GM19238 (cell line): ENCODE measurements around the gene ESYT2.
A peak's percentile ranks its signal among the peaks of the same experiment; 100 is the strongest.
"Not testable (repeated sequence)": the region's sequence is repeated elsewhere in the genome, so short reads cannot be mapped to it uniquely, and the experiment has no call there.

ENCODE experiments used
- DNase-seq: peaks from one replicate; pipeline ENCODE4 v3.0.0; 2011; ENCODE audit warnings: low spot score; ENCODE audit not compliant: insufficient read length

Gene ESYT2

DNA sequence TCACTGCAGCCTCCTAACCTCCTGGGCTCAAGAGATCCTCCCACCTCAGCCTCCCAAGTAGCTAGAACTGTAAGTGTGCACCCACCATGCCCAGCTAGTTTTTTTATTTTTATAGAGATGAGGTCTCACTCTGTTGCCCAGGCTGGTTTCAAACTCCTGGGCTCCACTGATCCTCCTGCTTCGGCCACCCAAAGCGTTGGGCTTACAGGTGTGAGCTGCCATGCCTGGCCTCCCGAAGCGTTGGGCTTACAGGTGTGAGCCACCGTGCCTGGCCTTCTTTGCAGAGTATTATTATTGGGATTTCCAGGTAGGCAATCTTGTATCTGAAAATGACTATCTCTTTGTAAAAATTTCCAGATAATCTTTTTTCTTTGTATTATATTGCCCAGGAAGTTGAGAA is 101.6 kb downstream of the ESYT2 start:
- DNase-seq = no peak

DNA sequence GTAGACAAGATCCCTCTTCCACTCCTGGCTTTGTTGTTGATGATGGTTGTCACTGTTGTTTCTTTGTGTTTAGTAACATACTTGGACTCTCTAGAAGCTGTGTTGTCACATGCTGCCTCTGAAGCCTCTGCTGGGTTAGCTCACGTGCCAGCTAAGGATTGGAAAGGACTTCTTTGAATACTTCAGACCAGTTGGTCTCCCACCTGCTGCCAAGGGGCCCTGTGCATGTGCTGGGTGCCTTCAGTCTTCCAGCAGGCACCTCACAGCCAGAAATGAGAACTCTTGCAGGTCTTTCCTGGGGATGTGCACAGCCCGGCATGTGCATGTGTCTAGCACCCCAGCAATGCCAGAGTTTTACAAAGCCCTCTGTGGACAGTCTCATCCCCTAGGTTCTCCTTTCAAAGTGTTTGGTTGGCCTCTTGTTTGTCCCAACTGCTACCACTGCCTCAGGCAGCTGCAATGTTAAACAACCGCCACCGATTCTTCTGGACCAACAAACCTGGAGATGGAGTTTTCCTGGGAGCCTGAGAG is 103.0 kb downstream of the ESYT2 start:
- no peak for DNase-seq

DNA sequence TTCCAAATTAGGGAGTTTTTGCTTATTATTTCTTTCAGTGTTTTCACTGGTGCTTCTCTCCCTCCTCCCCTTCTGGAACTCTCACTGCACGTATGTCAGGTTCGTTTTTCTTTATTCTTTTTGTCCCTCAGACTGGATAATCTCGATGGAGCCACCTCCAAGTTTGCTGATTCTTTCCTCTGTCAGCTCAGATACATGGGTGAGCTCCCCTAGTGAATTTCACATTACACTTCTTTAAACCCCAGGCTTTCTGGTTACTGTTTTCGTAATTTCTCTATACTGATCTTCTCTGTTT is 103.9 kb downstream of the ESYT2 start:
- DNase-seq = no peak

GRCh38 chr7:158724658-158725505 is 104.4 kb downstream of the ESYT2 start:
- no peak for DNase-seq

- DNase-seq = no peak
Measured at GRCh38 chr7:158723714-158724385, 105.5 kb downstream of the ESYT2 start.

DNA sequence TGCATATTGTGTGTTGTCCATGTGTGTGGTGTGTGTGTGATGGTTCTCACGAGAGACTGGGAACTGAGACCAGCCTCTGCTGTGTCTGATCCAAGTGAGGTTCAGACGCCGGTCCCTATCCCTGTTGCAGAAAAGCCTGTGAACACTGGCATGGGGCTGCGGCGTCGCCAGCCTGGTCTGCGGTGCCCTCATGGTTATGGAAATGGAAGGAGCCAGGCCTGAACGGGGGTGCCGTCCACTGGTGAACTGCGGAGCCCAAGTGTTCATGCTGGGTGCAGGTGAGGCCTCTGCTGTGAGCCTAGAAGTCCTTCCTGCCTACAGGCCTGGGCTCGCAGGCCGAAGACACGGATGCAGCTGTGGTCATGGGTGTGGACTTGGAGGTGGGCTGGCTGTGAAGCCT is 106.0 kb downstream of the ESYT2 start:
- no peak for DNase-seq

- DNase-seq = no peak
Measured at GRCh38 chr7:158722574-158723237, 106.6 kb downstream of the ESYT2 start.

GRCh38 chr7:158720112-158720511 is 109.2 kb downstream of the ESYT2 start:
- no peak for DNase-seq

DNA sequence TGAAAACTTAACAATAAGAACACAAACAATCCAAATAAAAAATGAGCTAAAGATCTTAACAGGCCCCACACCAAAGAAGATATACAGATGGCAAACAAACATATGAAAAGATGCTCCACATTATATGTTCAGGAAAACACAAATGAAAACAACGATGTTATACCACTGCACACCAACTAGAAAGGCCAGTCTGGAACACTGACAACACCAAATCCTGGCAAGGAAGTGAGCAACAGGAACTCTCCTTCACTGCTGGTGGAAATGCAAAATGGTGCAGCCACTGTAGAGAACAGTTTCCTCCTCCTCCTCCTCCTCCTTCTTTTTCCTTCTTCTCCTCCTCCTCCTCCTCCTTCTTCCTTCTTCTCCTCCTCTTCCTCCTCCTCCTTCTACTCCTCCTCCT is 112.5 kb downstream of the ESYT2 start:
- no peak for DNase-seq

- no peak for DNase-seq
Measured at GRCh38 chr7:158710651-158711102, 118.6 kb downstream of the ESYT2 start.

DNA sequence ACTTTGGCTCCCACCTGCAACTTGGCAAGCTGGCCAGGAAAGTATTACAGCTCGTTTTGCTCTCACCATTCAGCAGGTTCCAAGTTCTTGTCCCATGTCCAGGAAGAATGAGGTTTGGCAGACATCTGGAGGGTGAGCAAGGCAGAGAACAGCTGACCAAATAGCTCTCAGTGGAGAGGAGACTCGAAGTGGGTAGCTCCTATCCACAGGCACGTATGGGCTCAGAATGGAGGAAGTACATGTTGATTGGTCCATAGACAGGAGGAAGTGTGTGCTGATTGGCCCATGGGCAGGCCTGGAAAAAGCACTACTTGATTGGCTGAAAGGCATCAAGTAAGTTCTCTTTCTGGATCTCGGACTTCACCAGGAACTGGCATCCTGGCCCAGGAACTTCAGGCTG is 121.7 kb downstream of the ESYT2 start:
- no peak for DNase-seq

GRCh38 chr7:158706710-158707590 is 122.4 kb downstream of the ESYT2 start:
- DNase-seq = no peak

GRCh38 chr7:158706273-158706704 is 123.0 kb downstream of the ESYT2 start:
- DNase-seq = no peak

DNA sequence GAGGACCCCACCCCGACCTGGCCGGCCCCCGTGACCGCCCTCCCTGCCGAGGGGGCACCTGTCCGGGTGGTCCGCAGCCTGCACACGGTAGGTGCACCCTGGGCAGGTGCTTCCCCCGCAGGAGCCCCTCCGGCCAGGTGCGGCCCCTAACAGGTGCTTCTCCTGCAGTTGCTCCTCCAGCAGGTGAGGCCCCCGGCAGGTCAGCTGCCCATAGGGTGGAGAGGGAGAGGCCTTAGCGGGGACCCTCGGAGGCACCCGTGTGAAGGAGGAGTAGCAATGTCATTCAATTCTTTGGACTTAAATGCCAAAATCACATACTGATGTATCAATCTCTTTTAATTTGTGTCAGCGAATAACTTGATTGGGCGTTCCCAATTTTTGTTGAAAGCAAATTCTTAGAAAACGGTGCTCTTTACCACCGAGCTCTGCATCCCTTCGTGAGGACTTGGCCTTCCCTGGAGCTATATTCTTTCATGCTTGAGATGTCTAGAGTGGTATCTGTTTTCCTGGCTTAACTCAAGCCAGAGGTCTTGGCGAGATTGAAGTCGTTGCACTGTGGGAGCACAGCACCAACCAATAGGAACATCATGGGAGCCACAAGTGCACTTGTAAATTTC is 124.0 kb downstream of the ESYT2 start:
- no peak for DNase-seq

DNA sequence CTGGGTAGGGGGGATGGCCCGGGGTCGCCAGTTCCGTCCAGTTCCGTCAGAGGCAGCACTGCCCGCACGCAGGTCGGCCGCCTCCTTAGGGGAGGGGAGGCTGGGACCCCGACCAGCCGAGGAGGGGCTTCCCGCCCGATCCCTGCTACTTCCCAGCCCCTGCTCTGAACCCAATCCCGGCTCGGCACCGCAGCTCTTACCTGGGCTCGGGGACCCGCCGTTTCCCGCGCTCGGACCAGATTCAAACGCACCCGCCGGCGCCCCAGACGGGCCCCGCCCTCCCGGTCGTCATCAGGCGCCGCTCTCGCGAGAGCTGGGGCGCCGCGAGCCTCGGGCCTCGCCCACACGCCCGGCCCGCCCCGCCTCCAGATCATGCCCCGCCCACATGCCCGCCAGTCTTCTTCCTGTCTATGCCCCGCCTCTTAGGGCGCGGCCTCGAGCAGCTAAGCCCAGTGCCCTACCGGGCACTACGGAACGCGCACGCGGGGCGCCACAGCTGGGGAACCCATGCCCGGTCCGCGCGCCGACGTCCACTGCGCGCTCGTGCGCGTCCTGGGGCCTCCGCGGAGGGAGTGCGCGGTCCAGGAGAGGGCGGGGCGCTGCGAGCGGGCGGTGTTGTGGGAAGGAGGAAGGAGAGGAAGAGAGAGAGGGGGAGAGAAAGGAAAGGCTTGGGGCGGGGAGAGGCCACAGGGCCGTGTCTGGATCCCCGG is 124.6 kb downstream of the ESYT2 start, which contains the start of gene NCAPG2:
Gene NCAPG2, minus strand, starts transcription at position 281 of the 710 bp plus-strand sequence. CDS start 2,905 bp downstream, outside the sequence.
- peak; percentile 94 for DNase-seq

GRCh38 chr7:158703679-158704523 is 125.4 kb downstream of the ESYT2 start:
- DNase-seq = not testable (repeated sequence)

DNA sequence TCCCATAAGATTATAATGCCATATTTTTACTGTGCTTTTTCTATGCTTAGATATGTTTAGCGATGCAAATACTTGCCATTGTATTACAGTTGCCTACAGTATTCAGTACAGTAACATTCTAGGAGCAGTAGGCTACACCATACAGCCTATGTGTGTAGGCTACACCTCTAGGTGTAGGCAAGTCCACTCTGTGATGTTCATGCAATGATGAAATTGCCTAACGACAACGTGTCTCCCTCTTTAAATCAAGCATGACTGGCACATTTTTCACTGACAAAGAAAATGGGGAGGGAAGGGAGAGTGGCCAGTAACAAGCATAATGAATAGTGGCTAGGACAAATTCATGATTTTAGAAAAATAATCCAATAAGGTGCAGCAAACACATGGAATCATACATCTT is 126.4 kb downstream of the ESYT2 start:
- DNase-seq = no peak

DNA sequence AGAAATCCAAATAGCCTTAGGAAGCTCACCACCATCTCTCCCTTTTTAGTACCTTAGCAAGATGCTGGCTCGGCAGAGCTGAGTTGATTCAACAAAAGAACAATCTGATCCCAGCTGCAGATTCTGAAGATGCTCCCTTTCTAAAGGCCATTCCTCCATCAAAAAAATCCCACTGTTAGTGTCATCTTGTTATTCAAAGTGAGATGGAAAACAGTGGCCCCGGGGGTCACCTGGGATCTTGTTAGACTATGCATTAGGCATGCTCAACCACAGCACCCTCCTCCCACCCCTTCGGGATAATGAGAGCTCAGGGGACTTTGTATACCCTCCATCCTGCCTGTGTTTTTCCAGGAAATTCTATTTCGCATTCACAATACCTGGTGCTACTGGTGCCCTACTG is 127.1 kb downstream of the ESYT2 start:
- no peak for DNase-seq

- DNase-seq = no peak
Measured at GRCh38 chr7:158700008-158700407, 129.3 kb downstream of the ESYT2 start.
